ENCODE results near the gene HMCN2. TPM values are rescaled to one million over a fixed set of nuclear protein-coding genes. Genes with fewer than 3 reads are reported as not detected.

The HMCN2 gene
- total and polyA plus RNA-seq, 2 of the 4 experiments (the other 2 are of a cell fraction), result 0.02 TPM; not detected in 1

- Histone ChIP-seq H4K20me1 (ENCODE audit: insufficient read depth, low read length) (no peaks in the 10 kb centered on the region), H3K23ac (ENCODE audit: low read depth, low read length) (no peak overlapping the region), H3K18ac (ENCODE audit: low read depth, low read length) (no peak overlapping the region), H3K9ac (ENCODE audit: low read depth, low read length) (no peak overlapping the region), H3K56ac (ENCODE audit: extremely low read depth, insufficient read depth, low read length) (no peak overlapping the region), H3K36me3 (ENCODE audit: control insufficient read depth, insufficient read depth, low read length) (no peaks in the 10 kb centered on the region), H2AFZ (replicated peaks; ENCODE audit: low read length, poor library complexity) (no peak overlapping the region), H2BK15ac (ENCODE audit: low read depth, low read length) (no peak overlapping the region), H3K4me3 (ENCODE audit: insufficient read depth, low read depth, low read length) (no peak overlapping the region), H2BK5ac (ENCODE audit: low read depth, low read length, poor library complexity, severe bottlenecking) (no peak overlapping the region), H3K9me1 (ENCODE audit: insufficient read depth, low read length) (no peaks in the 10 kb centered on the region), H3K27ac (ENCODE audit: insufficient read depth, low read length) (no peak overlapping the region), H2AK9ac (replicated peaks; ENCODE audit: low read depth, low read length, poor library complexity) (no peak overlapping the region), H2AK5ac (ENCODE audit: low read depth, low read length) (no peak overlapping the region), H4K91ac (ENCODE audit: insufficient read depth, low read depth, low read length) (no peak overlapping the region), H3K14ac (replicated peaks; ENCODE audit: low read depth, low read length) (no peak overlapping the region), H4K5ac (ENCODE audit: low read depth, low read length) (no peak overlapping the region), H2BK120ac (ENCODE audit: low read depth, low read length) (no peak overlapping the region), H4K8ac (ENCODE audit: low read depth in 2 of 2, low read length in 2 of 2) (no peak overlapping the region), H3K4ac (ENCODE audit: low read depth, low read length) (no peak overlapping the region), H3K4me2 (ENCODE audit: low read depth, low read length) (no peak overlapping the region), H3K27me3 (ENCODE audit: control insufficient read depth, insufficient read depth, low read length) (peaks cover 76% of the 10 kb centered on the region), H3K9me3 (ENCODE audit: control insufficient read depth, insufficient read depth, low read length) (no peaks in the 10 kb centered on the region), H2BK20ac (ENCODE audit: low read depth, low read length) (no peak overlapping the region), H3K4me1 (ENCODE audit: control insufficient read depth, insufficient read depth, low read length) (no peaks in the 10 kb centered on the region), H3K79me1 (ENCODE audit: low read depth in 1 of 2, low read length in 2 of 2) (no peaks in the 10 kb centered on the region)
- CTCF ChIA-PET, result interaction anchor here (0.6 kb wide), 1 partner anchor 31 kb away, joined by 3 read pairs; no protein-coding TSS in a partner anchor
- DNase-seq (no peak), ATAC-seq (ENCODE audit: low read depth) (no peak)
- TF ChIP-seq USF2 (IDR thresholded peaks at IDR 0.05; ENCODE audit: low read depth, low read length) (no peak), BHLHE40 (IDR thresholded peaks at IDR 0.05; ENCODE audit: low read depth, low read length) (no peak), FOS (IDR thresholded peaks at IDR 0.05; ENCODE audit: low read depth, low read length) (no peak), CTCF (conservative IDR thresholded peaks at IDR 0.05; ENCODE audit: low read depth, low read length) (no peak), MXI1 (IDR thresholded peaks at IDR 0.05; ENCODE audit: borderline replicate concordance, low read depth, low read length) (no peak), RAD21 (IDR thresholded peaks at IDR 0.05; ENCODE audit: low read length) (no peak), ELK1 (IDR thresholded peaks at IDR 0.05; ENCODE audit: borderline replicate concordance, low read depth, low read length) (no peak), NFE2L2 (IDR thresholded peaks at IDR 0.05; ENCODE audit: low read depth, low read length) (no peak), MAFK (IDR thresholded peaks at IDR 0.05; ENCODE audit: low read depth, low read length) (no peak), CHD1 (IDR thresholded peaks at IDR 0.05; ENCODE audit: low read depth, low read length) (no peak)
- dilution Hi-C loops (cut with HindIII; ENCODE audit: low sequenced_read_pairs, unreplicated experiment) (no loop called here), in situ Hi-C loops (cut with MboI; ENCODE audit: low sequenced_read_pairs) (no loop called here), intact Hi-C loops (cut with micrococcal nuclease) (no loop called here)
- WGBS, 2 experiments (ENCODE audit: extremely low coverage in 2 of 2, insufficient read length in 1 of 2), result no CpG with 5 or more reads among the region's 8 CpGs
- no TSS peak for BruUV-seq (replicated peaks)
- POLR2A ChIA-PET (ENCODE audit: unreplicated experiment), result no interaction called here
Measured at GRCh38 chr9:130316430-130316829, 50.9 kb downstream of the HMCN2 start.
